ENCODE results near the gene WDR93.

DNA sequence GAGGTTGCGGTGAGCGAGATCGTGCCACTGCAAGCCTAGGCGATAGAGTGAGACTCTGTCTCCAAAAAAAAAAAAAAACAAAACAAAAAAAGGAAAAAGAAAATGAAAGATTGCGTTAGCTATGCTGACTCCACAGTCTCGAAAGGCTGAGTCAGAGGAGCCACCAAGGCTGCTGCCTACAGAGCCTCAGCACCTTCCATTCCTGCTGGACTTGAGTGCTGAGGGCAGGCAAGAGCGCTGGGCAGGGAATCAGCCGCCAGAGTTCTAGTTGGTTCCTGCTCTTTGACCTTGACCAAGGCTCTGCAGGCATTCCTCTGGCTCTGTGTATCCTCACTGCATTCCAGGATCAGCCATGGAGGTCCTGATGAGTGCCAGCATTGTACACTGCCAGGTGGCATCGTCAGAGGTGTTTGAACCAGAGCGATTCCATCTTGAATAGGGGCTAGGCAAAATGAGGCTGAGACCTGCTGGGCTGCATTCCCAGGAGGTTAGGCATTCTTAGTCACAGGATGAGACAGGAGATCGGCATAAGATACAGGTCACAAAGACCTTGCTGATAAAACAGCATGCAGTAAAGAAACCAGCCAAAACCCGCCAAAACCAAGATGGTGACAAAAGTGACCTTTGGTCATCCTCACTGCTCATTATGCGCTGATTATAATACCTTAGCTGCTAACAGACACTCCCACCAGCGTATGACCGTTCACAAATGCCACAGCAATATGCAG is 91.4 kb downstream of the WDR93 start:
- no peak for TF ChIP-seq YY1 (IDR thresholded peaks at IDR 0.05; ENCODE audit: insufficient read depth, insufficient read length)
- TF ChIP-seq ZNF274 (IDR thresholded peaks at IDR 0.05; ENCODE audit: low read depth, low read length), result no peak
- TF ChIP-seq SUZ12 (IDR thresholded peaks at IDR 0.05; ENCODE audit: extremely low read depth, insufficient read depth, insufficient read length), result no peak

Data from NT2/D1 (cell line).